HG03520 (cell line): ENCODE measurements around the gene TNK1.
"Not testable (repeated sequence)": the region's sequence is repeated elsewhere in the genome, so short reads cannot be mapped to it uniquely, and the experiment has no call there.

ENCODE experiments used
- ATAC-seq: cut with Tn5 transposase; IDR thresholded peaks from one replicate; pipeline ENCODE4 v1.9.1; 2021; ENCODE audit warnings: mild to moderate bottlenecking, moderate library complexity; ENCODE audit not compliant: unreplicated experiment

Gene TNK1

DNA sequence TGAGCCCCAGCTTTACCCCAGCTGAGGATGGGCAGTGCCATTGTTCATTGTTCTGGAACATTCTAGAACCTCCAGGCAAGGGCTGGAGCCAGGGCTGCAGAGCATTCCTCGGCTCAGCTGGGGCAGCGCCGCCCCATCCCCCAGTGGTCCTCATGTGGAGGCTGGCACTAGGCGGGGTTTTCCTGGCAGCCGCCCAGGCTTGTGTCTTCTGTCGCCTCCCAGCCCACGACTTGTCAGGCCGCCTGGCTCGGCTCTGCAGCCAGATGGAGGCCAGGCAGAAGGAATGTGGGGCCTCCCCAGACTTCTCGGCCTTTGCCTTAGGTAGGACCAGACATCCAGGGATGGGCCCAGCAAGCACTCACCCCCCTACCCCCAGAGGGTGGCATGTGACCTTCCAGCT, 25.8 kb upstream of the TNK1 start, which contains the start of gene TMEM95:
TSS of gene TMEM95 (plus strand) at position 104 of the 400 bp plus-strand sequence. CDS start at position 153, 49 bp downstream.
- ATAC-seq, result no peak

DNA sequence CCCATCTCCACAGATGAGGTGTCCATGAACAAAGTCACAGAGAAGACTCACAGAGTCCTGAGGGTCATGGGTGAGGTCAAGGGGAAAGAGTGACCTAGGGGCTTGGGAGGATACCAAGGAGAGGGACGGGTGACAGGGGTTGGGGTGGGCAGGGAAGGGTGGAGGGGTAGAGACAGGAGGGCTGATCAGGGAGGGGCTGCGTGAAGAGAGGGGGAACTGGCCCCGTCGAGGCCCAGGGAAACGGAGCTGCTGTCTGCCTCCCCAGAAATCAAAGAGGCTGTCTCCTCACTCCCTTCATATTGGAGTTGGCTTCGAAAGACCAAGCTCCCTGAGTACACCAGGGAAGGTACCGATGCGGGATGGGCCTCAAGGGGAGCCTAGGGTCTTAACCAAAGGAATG, 25.3 kb upstream of the TNK1 start:
- ATAC-seq, result no peak

DNA sequence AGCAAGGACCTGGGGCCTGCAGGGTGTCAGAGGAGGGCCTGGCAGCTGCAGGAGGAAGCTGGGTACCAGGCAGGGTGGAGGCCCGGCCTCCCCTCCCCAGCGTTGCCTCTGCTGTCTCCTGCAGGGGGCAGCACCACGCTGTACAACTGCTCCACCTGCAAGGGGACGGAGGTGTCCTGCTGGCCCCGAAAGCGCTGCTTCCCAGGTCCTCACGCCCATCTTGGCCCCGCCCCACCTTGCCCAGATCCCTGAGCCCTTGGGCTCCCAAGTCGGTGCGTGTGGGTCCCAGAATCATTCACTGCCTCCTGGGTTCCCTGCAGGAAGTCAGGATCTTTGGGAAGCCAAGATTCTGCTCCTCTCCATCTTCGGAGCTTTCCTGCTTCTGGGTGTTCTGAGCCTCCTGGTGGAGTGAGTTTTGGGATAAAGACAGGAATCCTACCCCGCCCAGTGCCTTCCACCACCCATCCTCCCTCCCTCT, 24.8 kb upstream of the TNK1 start:
- no peak for ATAC-seq

DNA sequence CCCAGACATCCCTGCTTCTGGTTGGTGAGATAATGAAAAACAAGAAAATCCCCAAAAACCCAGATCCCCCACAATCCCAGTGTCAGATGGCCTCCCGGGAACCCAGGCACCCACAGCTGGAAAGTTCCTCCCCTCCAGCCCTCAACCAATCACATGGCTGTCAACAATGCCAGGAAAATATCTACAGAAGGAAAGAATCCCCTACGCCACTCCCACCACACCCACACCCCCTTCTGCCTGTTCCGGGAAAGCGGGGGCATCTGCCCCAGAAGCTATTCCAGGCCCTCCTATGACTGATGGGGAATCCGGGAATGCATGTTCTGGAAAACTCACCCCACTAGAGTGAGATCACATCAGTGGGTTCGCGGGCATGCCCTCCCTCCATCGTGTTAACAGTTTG, 24.1 kb upstream of the TNK1 start:
- no peak for ATAC-seq

DNA sequence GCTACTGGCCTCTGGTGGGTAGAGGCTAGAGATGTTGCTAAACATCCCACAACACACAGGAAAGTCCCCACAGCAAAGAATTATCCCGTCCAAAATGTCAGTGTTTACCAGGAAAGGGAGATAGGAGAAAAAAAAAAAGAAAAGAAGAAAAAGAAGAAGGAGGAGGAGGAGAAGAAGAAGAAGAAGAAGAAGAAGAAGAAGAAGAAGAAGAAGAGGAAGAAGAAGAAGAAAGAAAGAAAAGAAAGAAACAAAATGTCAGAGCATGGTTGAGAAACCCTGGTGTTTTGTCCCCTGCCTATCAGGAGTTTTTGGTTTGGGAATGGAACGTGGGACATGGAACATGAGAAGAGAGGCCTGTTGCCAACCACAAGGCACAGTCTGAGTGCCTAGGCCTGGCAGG, 23.5 kb upstream of the TNK1 start:
- ATAC-seq, result no peak

DNA sequence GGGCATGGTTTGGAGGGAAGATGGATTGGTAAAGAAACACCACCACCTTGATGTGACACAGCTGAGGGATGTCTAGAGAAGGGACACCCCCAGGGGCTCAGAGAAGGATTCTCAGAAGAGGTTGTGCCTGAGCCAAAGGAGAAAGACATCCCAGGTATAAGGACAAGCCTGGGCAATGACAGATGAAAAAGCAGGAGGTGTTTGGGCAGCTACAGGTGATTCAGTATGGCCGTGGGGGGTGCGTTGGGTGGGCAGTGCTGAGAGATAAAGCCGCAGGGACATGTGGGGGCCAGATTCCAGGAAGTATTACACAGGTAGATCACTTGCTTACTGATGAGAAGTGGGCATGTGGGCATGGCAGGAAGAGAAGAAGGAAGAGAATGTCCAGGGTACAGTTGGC, 19.0 kb upstream of the TNK1 start:
- no peak for ATAC-seq

DNA sequence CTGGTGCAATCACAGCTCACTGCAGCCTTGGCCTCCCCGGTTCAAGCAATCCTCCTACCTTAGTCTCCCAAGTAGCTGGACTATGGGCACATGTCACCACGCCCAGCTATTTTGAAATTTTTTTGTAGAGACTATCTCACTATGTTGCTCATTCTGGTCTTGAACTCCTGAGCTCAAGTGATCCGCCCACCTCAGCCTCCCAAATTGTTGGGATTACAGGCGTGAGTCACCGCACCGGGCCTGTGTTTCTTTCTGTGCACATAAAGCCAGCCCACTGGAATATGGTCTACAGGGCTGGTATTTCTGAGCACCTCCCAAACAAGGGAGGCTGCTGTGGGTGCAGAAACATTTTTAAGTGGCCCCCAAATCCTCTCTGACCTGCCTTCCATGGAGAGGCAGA, 17.6 kb upstream of the TNK1 start:
- no peak for ATAC-seq

DNA sequence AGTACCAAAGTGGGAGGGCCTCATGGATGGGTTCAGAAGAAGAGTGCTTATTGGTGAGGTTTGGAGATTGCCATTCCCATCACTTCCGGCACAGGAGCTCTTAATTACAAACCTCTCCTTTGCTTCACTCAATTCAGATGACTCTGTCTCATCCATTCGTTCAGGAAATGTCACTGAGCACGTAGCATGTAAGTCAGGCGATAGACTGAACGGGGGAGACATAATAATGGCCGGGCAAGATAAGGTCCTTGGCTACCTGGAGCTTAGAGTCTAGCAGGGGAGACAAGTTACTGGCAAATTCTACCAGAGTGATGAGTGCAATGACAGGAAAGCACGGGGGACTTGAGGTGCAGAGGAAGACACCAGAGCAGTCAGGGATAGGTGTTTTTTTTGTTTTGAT, 14.9 kb upstream of the TNK1 start:
- not testable (repeated sequence) for ATAC-seq

DNA sequence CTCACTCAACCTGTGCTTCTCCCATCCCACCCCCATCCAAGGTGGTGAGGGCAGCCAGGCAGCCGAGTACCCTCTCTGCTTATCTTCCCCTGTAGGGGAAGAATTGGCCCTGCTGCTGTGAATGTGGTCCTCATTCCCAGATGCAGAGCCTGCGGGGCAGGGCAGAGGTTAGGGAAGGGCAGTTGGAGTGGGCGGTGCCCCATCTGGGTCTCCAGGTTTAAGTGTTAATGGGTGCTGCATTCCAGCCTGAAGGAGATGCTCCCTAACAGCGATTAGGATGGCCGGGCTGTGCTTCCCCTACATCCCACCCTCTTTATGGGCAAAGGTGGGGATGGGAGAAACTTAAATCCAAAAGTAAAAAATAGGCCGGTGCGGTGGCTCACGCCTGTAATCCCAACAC, 13.8 kb upstream of the TNK1 start:
- no peak for ATAC-seq

DNA sequence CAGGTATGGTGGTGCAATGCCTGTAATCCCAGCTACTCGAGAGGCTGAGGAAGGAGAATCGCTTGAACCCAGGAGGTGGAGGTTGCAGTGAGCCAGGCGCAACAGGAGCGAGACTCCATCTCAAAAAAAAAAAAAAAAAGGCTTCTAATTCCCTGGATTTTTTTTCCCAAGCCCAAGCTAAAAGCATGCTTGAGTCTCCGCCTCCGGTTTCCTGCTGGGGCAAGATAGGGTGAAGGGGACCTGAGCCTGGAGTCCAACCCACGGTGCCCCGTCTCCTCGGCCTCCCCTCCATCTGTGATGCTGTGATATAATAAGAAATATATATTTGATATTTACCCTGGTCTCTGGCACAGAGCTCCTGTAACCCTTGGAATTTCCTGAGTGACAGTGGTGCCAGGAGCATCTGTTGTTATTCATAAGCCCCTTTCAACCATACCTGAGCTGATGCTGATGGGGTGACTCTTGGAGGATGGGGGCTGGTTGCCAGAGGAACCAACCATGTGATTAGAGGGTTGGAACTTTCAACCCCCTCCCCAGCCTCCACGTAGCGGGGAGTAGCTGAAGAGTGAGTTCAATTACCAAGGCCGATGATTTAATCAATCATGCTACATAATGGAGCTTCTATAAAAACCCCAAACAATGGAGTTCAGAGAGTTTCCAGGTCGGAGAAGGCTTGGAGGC, 12.8 kb upstream of the TNK1 start:
- no peak for ATAC-seq

DNA sequence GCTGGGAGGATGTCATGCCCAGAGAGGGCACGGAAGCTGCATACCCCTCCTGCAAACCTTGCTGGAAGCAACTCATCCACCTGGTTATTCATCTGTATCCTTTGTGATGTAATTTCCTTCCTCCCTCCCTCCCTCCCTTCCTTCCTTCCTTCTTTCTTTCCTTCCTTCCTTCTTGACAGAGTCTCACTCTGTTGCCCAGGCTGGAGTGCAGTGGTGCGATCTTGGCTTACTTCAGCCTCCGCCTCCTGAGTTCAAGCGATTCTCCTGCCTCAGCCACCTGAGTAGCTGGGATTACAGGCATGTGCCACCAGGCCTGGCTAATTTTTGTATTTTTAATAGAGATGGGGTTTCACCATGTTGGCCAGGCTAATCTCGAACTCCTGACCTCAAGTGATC, 12.3 kb upstream of the TNK1 start:
- not testable (repeated sequence) for ATAC-seq

DNA sequence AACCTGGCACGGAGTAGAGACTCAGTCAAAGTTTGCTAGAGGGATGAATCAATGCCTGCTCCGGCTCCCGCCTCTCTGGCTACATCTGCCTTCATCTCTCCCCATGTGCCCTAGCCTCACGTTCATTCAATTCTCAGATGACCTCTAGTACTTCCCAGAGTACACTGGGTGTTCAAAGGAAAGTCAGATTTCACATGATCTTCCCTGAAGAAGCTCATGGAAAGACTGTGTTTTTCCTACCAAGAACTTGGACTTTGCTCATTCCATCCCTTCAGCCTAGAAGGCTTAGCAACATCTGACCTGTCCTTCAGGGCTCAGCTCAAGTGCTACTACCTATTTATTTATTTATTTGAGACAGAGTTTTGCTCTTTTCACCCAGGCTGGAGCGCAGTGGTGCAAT, 11.1 kb upstream of the TNK1 start:
- no peak for ATAC-seq

DNA sequence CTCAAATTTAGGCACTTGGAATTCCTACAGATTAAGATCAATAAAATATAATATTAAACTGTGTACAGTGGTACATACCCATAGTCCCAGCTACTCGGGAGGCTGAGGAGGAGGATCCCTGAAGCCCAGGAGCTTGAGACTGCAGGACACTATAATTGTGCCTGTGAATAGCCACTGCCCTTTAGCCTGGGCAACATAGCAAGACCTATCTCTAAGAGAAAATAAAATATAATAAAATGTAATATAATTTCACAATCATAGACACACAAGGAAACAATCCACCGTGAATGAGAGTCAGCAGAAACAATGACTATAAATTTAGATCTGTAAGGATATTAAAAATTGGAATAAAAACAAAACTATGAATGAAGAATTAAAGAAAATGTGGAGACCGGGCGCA, 10.0 kb upstream of the TNK1 start:
- no peak for ATAC-seq

DNA sequence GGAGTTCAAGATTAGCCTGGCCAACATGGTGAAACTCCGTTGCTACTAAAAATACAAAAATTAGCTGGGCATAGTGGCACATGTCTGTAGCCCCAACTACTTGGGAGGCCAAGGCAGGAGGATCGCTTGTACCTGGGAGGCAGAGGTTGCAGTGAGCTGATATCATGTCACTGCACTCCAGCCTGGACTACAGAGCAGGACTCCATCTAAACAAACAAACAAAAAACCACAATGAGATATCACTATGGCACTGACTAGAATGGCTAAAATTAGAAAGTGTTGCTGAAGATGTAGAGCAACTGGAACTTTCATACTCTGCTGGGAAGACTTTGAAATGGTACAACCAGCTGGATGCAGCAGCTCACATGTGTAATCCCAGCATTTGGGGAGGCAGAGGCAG, 6.5 kb upstream of the TNK1 start:
- ATAC-seq, result no peak

DNA sequence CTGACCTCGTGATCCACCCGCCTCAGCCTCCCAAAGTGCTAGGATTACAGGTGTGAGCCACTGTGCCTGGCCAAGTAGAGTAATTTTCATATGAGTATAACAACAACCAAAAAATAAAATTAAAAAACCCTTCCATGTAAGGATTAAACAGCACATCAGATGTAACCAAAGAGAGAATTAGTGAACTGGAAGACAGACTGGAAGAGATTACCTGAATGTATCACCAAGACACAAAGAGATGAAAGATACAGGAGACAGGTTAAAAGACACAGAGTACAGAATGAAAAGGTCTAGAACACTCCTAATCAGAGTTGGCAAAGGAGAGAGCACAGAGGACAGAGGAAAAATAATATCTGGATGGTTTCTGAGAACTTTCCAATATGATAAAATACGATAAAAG, 1.8 kb upstream of the TNK1 start:
- ATAC-seq, result no peak

DNA sequence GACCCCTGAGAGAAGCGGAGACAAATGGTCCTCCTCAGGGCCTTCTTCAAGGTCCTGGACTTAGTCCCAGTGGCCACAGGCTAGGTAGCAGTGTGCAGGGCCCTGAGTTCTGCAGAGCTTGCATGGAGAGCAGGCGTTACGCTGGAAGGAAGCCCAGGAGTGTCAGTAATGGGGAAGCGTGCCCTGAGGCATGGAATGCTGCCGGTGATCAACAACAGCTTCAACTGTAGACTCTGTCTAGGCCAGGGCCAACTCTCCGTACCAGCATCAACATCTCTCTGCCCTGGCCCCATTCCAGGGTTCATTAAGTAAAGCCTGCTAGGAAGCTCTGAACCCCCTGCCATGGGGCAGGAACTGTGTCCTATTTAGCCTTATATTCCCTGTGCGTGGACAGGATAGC, 568 bp upstream of the TNK1 start:
- no peak for ATAC-seq

DNA sequence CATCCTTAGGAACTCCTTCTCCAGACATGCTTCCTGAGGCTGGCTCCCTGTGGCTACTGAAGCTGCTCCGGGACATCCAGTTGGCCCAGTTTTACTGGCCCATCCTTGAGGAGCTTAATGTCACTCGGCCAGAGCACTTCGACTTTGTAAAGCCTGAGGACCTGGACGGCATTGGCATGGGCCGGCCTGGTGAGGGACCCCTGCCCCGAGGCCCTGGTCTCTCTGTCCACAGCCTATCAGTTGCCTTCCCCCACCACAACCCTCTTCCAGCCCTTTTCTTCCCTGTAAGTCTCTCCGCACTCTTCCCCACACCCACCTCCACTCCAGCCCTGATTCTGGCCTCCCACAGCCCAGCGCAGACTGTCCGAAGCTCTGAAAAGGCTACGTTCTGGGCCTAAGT, 2.0 kb downstream of the TNK1 start:
- no peak for ATAC-seq

DNA sequence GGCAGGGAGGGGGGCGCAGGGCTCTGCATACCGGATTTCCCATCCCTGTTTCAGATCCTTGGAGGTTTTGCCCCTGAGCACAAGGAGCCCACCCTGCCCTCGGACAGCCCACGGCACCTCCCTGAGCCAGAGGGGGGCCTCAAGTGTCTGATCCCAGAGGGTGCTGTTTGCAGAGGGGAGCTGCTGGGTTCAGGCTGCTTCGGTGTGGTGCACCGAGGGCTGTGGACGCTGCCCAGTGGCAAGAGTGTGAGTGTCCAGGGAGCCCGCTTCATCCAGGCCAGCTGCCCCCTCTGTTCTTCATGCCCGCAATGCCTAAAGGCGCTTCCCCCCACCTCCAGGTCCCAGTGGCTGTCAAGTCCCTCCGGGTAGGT, 2.5 kb downstream of the TNK1 start:
- no peak for ATAC-seq

DNA sequence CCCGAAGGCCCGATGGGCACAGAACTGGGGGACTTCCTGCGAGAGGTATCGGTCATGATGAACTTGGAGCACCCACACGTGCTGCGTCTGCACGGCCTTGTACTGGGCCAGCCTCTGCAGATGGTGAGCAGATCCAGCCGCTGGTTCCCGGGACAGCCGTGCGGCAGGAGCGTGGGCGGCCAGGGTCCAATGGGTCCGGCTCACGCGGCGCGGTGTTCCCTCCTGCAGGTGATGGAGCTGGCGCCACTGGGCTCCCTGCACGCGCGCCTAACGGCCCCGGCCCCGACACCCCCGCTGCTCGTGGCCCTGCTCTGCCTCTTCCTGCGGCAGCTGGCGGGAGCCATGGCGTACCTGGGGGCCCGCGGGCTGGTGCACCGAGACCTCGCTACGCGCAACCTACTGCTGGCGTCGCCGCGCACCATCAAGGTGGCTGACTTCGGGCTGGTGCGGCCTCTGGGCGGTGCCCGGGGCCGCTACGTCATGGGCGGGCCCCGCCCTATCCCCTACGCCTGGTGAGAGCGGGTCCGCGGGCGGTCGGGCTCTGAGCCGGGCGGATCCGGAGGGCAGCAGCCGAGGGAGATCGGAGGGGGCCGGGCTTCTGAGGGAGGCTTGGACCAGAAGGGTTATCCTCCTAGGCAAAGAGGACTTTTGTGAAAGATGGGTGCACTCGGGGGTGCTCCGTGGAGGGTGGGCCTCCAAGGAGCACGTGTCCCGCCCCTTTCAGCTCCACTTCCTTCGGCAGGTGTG, 3.0 kb downstream of the TNK1 start:
- no peak for ATAC-seq

DNA sequence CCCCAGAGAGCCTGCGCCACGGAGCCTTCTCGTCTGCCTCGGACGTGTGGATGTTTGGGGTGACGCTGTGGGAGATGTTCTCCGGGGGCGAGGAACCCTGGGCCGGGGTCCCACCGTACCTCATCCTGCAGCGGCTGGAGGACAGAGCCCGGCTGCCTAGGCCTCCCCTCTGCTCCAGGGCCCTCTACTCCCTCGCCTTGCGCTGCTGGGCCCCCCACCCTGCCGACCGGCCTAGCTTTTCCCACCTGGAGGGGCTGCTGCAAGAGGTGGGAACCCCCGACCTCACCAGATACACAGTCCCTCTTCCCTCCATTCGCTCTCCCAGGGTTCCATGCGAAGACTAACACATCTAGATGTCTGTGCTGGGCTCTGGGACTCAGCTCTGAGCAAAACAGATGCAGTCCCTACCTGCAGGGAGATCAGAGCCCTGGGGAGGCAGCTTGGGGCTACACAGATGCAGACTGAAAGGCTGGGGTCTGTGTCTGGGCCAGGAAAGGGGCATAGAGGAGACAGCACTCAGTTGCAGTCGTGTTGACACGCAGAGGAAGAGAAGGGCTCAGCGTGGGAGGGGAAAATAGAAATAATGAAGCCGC, 3.7 kb downstream of the TNK1 start:
- no peak for ATAC-seq

DNA sequence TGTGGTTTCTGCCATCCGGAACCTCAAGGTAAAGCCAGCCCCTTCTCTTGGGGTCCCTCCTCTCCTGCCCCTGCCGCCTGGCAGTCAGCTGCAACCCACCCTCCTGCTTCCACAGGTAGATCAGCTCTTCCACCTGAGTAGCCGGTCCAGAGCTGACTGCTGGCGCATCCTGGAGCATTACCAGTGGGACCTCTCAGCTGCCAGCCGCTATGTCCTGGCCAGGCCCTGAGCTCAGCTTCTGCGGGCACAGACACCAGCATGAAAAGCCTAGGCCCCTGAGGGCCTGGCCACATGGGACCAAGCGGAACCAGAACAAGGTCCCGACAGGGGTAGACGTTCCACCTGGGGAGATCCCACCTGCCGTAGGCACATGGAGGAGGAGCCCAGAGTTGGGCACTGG, 8.0 kb downstream of the TNK1 start:
- ATAC-seq, result no peak
